GM10847 (cell line): Measurements from ENCODE around the gene SNAPC3.

Experiments
- POLR2A ChIP-seq: IDR thresholded peaks from 2 replicates; pipeline ENCODE4 v1.6.1; 2011; ENCODE audit not compliant: insufficient read length; ENCODE audit errors: extremely low read depth

SNAPC3 gene

DNA sequence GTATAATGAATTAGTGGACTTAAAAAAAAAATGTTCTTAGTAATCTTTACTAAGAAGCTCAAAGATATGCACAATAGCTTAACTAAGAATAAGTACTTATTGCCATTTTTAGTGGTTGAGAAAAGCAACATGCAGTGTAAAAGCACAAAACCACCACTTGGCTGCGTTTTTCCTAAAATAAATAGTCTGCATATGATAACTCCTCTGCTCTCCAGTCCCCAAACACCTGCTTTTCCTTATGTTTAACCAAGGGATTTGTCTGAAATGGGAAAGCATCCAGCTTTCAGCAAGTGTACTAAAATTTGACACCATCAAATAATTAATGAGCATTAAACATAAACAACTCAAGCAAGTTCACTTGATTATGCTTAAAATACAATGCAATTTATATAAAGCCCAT lies 46.7 kb downstream of the SNAPC3 start:
- TF ChIP-seq POLR2A = no peak

DNA sequence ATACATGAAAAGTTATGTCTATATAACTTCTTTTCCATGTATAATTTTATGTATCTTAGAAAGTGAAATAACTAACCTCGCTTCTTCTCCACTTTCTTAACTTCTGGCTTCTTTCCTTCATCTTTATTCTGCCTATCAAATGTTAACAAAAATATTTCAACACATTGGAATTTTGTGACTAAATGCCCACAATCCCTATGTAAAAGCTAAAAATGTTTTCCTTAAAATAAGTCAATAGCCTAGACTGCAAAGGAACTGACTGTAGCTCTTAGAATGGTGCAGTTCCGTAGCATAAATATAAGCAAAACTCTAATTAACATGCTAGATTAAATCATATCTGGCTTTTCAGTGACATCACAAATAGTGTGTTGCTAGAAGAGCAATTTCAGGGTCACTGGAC lies 47.2 kb downstream of the SNAPC3 start:
- TF ChIP-seq POLR2A = no peak

DNA sequence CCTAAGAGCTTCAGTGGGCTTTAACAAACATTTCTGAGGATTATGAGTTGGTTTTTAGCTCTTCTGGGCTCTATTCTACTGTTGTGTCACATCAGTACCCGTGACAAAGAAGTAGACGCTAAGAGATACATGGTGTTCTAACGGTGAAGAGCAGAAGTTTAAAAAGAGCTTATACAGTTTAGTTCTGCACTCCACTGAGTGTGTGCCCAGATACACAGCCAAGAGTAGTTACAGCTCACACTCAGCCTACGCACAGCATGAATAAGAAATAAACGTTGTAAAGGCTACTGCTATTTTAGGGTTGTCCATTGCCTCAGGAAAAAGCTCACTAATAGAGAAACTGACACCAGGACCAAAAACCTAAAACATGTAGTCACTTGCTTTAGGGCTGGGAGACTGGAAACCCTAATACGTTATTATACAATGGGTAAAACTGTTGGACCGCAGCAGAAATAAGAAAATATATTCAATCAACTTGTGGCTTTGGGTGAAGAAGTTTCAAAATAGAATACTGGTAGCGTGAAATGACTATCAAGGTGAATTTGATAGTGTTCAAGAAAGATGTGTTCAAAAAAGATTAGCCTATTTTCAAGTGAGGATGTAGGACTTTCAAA lies 53.4 kb downstream of the SNAPC3 start:
- TF ChIP-seq POLR2A = no peak

DNA sequence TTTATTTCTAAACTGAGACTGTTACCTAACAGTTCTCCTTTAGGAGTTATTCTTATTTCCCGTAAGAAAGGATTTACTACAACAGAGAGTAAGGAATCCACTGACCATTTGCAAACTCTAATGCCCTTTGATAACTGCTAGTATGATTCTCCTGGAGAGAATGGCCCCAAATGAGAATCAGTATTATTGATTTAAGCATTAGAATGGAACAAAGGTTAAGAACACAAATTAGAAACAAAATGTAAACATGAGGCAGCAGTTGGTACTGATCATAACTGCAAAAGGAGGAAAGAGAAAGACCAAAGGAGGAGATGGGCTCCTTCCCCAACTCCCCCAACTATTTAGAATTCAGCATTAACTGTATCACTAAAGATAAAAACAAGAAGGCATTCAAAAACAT lies 57.4 kb downstream of the SNAPC3 start:
- no peak for TF ChIP-seq POLR2A

DNA sequence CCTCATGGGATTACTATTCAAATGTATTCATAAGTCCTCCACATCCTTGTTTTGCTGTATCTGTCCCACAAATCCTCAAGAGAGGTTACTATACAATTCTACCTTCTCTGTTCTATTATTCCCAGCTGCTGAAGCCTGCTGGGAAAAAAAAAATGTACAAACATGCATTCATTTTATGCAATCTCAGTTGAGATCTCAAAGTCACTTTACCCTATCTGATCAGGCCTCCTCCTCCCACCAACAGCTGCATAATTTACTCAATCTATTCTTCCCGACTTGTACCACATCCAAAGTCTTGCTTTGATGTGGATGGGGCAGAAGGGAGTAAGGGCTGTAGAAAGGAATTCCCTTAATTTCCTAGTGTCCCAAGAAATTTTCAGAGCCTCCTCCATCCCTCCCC lies 59.5 kb downstream of the SNAPC3 start:
- no peak for TF ChIP-seq POLR2A

DNA sequence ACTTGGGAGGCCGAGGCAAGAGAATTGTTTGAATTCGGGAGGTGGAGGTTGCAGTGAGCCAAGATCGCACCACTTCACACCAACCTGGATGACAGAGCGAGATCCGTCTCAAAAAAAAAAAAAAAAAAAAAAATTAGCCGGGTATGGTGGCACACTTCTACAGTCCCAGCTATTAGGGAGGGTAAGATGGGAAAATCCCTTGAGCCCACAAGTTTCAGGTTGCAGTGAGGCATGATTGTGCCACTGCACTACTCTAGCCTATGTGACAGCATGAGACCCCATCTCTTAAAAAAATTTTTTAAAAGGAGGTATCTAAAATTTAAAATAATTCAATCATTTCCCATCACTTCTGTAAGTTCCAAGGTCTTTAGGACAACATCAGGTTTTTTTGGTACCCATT lies 62.1 kb downstream of the SNAPC3 start:
- no peak for TF ChIP-seq POLR2A

DNA sequence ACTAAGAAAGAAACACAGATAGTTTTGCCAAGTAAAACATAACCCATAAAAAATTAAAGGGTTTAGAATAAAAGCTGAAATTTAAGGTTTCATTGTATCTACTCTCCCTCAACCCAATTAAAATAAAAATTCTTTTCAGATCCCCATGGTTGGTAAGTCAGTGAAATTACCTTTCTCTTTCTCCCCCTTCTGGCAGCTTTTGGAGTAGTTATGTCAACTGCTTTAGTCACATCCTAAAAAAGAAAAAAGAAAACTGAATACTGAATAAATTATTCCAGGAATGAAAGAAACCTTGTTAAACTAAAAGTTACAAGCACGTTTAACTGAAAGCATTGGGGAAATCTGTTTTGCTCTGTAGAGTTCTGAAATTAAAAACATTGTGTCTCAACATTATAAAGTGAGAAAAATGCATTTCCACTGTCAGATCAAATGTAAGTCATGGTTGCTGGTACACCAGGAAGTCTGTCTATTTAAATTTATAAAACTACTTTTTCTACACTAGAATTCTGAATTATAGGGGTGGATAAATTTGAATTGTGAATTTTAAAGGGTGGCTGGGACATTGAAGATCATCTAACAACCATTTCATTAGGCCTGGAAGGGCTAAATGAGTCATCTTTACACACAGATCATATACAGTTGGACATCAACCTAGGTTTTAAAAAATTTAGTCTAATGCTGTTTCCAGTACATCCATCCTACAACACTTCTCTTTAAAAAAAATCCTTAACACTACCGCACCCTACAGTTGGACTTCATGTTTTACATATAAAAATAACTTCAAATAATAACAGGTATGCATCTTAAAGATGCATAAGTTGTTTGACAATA lies 63.4 kb downstream of the SNAPC3 start:
- TF ChIP-seq POLR2A = no peak

DNA sequence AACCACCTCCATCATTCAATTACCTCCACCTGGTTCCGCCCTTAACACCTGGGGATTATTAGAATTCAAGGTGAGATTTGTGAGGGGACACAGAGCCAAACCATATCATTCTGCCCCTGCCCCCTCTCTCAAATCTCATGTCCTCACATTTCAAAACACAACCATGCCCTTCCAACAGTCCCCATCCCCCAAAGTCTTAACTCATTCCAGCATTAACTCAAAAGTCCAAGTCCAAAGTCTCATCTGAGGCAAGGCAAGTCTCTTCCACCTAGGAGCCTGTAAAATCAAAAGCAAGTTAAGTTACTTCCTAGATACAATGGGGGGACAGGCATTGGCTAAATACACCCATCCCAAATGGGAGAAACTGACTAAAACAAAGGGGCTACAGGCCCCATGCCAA lies 69.3 kb downstream of the SNAPC3 start:
- no peak for TF ChIP-seq POLR2A

DNA sequence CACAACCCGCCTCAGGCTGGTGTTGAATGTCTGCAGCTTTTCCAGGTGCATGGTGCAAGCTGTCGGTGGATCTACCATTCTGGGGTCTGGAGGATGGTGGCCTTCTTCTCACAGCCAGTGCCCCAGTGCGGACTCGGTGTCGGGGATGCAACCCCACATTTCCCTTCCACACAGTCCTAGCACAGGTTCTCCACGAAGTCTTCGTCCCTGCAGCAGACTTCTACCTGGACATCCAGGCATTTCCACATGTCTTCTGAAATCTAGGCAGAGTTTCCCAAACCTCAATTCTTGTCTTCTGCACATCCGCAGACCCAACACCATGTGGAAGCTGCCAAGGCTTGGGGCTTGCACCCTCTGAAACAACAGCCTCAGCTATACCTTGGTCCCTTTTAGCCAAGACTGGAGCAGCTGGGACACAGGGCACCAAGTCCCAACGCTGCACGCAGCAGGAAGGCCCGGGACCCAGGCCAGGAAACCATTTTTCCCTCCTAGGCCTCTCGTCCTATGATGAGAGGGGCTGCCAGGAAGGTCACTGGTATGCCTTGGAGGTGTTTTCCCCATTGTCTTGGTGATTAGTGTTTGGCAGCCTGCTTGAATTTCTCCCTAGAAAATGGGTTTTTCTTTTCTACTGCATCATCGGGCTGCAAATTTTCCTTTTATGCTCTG lies 69.9 kb downstream of the SNAPC3 start:
- no peak for TF ChIP-seq POLR2A

DNA sequence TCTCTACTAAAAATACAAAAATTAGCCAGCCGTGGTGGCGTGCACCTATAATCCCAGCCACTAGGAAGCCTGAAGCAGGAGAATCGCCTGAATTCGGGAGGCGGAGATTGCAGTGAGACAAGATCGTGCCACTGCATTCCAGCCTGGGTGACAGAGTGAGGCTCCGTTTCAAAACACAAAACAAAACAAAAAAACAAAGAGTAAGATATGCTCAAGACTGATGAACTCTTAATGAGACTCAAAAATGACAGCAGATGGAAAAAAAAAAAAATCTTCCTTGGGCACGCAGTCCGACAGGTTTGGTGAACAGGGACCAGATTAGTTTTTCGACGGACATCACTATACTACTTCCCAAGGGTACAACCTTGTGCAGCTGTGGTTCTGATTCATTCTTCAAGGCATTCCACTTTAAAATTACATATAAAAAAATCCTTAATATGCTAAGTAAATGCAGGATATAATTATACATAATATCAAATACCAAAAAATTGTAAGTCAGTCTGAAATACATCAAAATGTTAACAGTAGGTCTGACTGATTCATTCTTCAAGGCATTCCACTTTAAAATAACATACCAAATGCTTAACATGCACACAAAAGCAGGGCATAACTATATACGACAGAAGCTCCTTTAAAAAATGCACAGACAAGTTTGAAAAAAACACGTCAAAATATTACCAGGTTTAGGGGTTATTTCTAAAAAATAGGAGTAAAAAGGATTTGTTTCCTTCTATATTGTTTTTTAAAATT lies 75.7 kb downstream of the SNAPC3 start:
- TF ChIP-seq POLR2A = no peak

DNA sequence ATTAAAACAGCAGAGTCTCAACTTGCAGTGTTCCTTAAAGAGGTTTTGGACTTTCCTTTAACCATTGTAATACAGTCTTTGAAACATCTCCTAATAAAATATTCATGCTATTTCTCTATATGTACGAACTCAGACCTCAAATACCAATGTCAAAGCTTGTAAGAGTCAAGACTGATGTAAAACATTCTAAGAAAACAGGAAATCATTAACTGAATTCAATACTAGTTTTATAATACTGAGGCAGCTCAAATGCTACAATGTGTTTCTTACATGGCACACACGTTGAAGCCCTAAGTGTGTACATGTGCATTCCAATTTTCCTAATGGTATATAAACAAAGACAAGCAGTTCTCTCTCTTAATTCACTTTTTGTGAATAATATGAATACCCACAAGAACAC lies 76.5 kb downstream of the SNAPC3 start:
- no peak for TF ChIP-seq POLR2A

DNA sequence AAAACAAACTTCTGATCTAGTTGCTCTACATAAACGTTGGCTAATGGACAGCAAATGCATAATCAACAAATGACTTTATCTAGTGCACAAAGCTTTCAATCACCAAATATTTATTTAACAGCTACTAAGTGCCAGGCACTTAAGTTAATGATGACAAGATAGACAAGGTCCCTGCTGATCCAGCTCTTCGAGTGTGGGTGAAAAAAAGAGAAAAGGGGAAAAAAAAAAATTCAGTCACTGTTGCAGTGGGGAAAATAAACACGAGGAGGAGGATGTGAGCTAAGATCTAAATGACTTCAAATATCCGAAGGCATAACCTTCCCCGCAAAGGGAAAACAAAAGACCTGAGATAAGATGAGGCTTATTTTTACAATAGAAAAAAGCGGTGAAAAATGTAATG lies 78.5 kb downstream of the SNAPC3 start:
- TF ChIP-seq POLR2A = no peak

DNA sequence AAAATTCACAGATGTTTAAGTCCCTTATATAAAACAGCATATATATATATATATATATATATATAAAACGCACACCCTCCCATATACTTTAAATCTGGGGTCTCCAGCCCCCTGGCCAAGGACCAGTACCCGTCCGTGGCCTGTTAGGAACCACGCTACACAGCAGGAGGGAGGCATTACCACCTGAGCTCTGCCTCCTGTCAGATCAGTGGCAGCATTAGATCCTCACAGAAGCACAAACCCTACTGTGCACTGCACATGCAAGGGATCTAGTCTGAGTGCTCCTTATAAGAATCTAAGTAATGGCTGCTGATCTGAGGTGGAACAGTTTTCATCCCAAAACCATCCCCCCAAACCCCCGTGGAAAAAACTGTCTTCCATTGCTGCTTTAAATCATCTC lies 79.1 kb downstream of the SNAPC3 start:
- TF ChIP-seq POLR2A = no peak

DNA sequence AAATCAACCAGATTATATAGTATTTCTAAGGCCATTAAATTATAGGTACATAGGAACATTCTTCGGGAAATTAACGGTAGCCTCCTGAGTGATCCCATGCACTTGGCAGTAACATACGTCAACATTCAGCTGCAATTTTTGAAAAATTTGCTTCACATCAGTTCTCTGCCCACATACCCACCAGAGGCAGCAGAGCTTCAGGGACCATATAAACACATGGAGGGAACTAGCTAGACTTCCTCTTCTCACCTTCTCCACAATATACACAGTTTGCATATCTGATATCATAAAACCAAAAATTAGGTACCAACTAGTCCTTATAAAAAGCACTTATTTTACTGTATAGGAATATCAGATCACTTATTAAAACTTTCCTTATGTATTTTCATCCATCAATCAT lies 83.2 kb downstream of the SNAPC3 start:
- TF ChIP-seq POLR2A = no peak

DNA sequence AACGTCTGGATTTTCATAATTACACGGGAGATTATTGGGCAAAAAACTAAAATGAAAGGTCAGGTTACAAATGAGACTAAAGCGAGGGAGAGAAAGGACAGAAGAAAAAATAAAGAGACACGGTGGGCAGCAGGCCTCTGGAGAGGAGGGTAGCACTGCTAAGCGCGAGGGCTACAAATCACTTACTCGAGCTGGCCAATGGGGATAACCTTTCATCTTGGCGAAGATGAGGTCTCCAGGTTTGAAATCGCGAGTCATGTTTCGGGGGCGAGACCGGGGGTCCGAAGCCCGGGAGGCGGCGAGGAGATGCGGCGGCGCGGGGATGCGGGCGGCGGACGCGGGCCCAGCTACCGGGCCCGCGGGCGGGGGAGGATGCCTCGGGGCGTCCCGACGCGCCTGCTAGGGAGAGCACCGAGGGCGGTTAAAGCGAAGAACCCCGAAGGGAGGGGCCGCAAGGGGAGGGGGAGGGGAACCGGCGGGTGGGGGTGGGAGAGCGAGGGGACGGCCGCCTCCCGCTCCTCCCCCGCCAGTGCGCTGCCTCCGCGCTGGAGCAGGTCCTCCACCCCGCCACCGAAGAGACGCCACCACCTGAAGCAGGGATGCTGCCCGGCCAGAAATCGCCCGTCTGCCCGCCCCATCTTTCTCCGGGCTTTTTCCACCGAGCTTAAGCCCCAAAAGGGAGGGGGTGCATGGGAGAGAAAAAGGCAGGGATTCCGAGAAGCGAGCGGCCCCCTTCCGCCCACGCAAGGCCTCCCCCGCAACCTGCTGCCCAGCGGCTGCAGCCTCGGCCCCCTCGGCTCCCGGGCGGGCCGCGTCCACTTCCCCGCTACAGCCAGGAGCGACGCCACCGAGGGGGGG lies 87.5 kb downstream of the SNAPC3 start:
- TF ChIP-seq POLR2A = no peak
